IMR-90 (cell line): ENCODE measurements around the gene OSTM1. TPM values are rescaled to one million over a fixed set of nuclear protein-coding genes. Genes with fewer than 3 reads are reported as not detected.

Experiments
- ATAC-seq: fragments of 200-7000 bp; cut with Tn5 transposase; 2 replicates; pipeline ENCODE4 v1.9.1; 2020; ENCODE audit warnings: low read depth, mild to moderate bottlenecking, moderate library complexity
- BruUV-seq: library from RNA; stranded (reverse); fragments of 400-500 nt; replicated peaks from 2 replicates; lab custom pipeline; 2021; lab: Mats Ljungman, UMichigan
- CTCF ChIA-PET: fragments of 300-600 bp; formaldehyde crosslinking; extraction: SDS; loops from one replicate; lab custom pipeline; 2021; ENCODE audit warnings: antibody characterized with exemption; lab: Yijun Ruan, JAX
- POLR2A ChIA-PET: fragments of 300-600 bp; sonication (Branson Sonifier 250); formaldehyde crosslinking; loops from one replicate; lab custom pipeline; 2022; ENCODE audit warnings: antibody characterized with exemption; ENCODE audit not compliant: unreplicated experiment; lab: Charles Lee
- DNase-seq: peaks from one replicate; pipeline ENCODE4 v3.0.0; 2013
- H2AFZ ChIP-seq: replicated peaks from 2 replicates; pipeline ENCODE3; 2013; ENCODE audit warnings: low read length, mild to moderate bottlenecking; ENCODE audit not compliant: poor library complexity
- H2AK5ac ChIP-seq: 2 replicates; pipeline ENCODE4 v1.6.1; 2013; ENCODE audit warnings: low read depth, low read length, inconsistent platforms
- H2AK9ac ChIP-seq: replicated peaks from 2 replicates; pipeline ENCODE3; 2013; ENCODE audit warnings: mild to moderate bottlenecking, low read depth, low read length, moderate library complexity; ENCODE audit not compliant: poor library complexity
- H2BK120ac ChIP-seq: 2 replicates; pipeline ENCODE4 v1.6.1; 2013; ENCODE audit warnings: low read depth, low read length, inconsistent platforms
- H2BK15ac ChIP-seq: 3 replicates; pipeline ENCODE4 v1.6.1; 2013; ENCODE audit warnings: low read depth, low read length, inconsistent platforms
- H2BK20ac ChIP-seq: 2 replicates; pipeline ENCODE4 v1.6.1; 2013; ENCODE audit warnings: low read depth, mild to moderate bottlenecking, inconsistent platforms, low read length, moderate library complexity
- H2BK5ac ChIP-seq: 2 replicates; pipeline ENCODE4 v1.6.1; 2013; ENCODE audit warnings: mild to moderate bottlenecking, low read depth, low read length, inconsistent platforms; ENCODE audit not compliant: poor library complexity, severe bottlenecking
- H3K14ac ChIP-seq: replicated peaks from 2 replicates; pipeline ENCODE4 v1.6.1; 2013; ENCODE audit warnings: low read depth, low read length, inconsistent platforms
- H3K18ac ChIP-seq: 2 replicates; pipeline ENCODE4 v1.6.1; 2013; ENCODE audit warnings: low read depth, low read length, control low read depth
- H3K23ac ChIP-seq: 2 replicates; pipeline ENCODE4 v1.6.1; 2013; ENCODE audit warnings: low read depth, low read length, inconsistent platforms
- H3K27ac ChIP-seq: 2 replicates; pipeline ENCODE4 v1.5.1; 2013; ENCODE audit warnings: mild to moderate bottlenecking, control low read depth, low read length; ENCODE audit not compliant: insufficient read depth
- H3K27me3 ChIP-seq: 2 replicates; pipeline ENCODE4 v1.6.1; 2013; ENCODE audit warnings: low read length; ENCODE audit not compliant: control insufficient read depth, insufficient read depth
- H3K36me3 ChIP-seq: 2 replicates; pipeline ENCODE4 v1.6.1; 2013; ENCODE audit warnings: low read length, mixed read lengths; ENCODE audit not compliant: control insufficient read depth, insufficient read depth
- H3K4ac ChIP-seq: 2 replicates; pipeline ENCODE4 v1.6.1; 2013; ENCODE audit warnings: low read depth, low read length, inconsistent platforms
- H3K4me1 ChIP-seq: 2 replicates; pipeline ENCODE4 v1.6.1; 2013; ENCODE audit warnings: low read length, mixed read lengths; ENCODE audit not compliant: control insufficient read depth, insufficient read depth
- H3K4me2 ChIP-seq: 2 replicates; pipeline ENCODE4 v1.6.1; 2013; ENCODE audit warnings: low read depth, mild to moderate bottlenecking, control low read depth, low read length, moderate library complexity
- H3K4me3 ChIP-seq: 2 replicates; pipeline ENCODE4 v1.5.1; 2013; ENCODE audit warnings: low read depth, mild to moderate bottlenecking, control low read depth, low read length, moderate library complexity; ENCODE audit not compliant: insufficient read depth
- H3K56ac ChIP-seq: 2 replicates; pipeline ENCODE4 v1.6.1; 2013; ENCODE audit warnings: low read length, inconsistent platforms; ENCODE audit not compliant: insufficient read depth; ENCODE audit errors: extremely low read depth
- H3K79me1 ChIP-seq, 2 experiments: 2 replicates each; pipeline ENCODE4 v1.6.1; 2013; ENCODE audit warnings: low read length in 2 of 2, inconsistent platforms in 1 of 2, low read depth in 1 of 2
- H3K9ac ChIP-seq: 2 replicates; pipeline ENCODE4 v1.6.1; 2013; ENCODE audit warnings: low read depth, low read length, control low read depth
- H3K9me1 ChIP-seq: 2 replicates; pipeline ENCODE4 v1.6.1; 2013; ENCODE audit warnings: low read length, inconsistent platforms; ENCODE audit not compliant: insufficient read depth
- H3K9me3 ChIP-seq: 2 replicates; pipeline ENCODE4 v1.6.1; 2013; ENCODE audit warnings: low read length; ENCODE audit not compliant: control insufficient read depth, insufficient read depth
- H4K20me1 ChIP-seq: 2 replicates; pipeline ENCODE4 v1.6.1; 2013; ENCODE audit warnings: low read length, inconsistent platforms; ENCODE audit not compliant: insufficient read depth
- H4K5ac ChIP-seq: 2 replicates; pipeline ENCODE4 v1.6.1; 2013; ENCODE audit warnings: mild to moderate bottlenecking, low read depth, low read length, control low read depth
- H4K8ac ChIP-seq, 2 experiments: 2 replicates each; pipeline ENCODE4 v1.6.1; 2013; ENCODE audit warnings: low read depth in 2 of 2, low read length in 2 of 2, control low read depth in 1 of 2, inconsistent platforms in 1 of 2
- H4K91ac ChIP-seq: 2 replicates; pipeline ENCODE4 v1.6.1; 2013; ENCODE audit warnings: low read depth, low read length, inconsistent platforms; ENCODE audit not compliant: insufficient read depth
- CTCF ChIP-seq: conservative IDR thresholded peaks from 2 replicates; pipeline ENCODE4 v1.5.1; 2012; ENCODE audit warnings: mild to moderate bottlenecking, low read depth, low read length, improper control_type of control experiment
- MAZ ChIP-seq: IDR thresholded peaks from 2 replicates; pipeline ENCODE4 v1.6.1; 2012; ENCODE audit warnings: low read depth, mild to moderate bottlenecking, low read length, improper control_type of control experiment, moderate library complexity, borderline replicate concordance
- POLR2A ChIP-seq: IDR thresholded peaks from 2 replicates; pipeline ENCODE4 v1.6.1; 2012; ENCODE audit warnings: mild to moderate bottlenecking, low read depth, low read length
- RAD21 ChIP-seq: IDR thresholded peaks from 2 replicates; pipeline ENCODE4 v1.6.1; 2012; ENCODE audit warnings: low read length, improper control_type of control experiment
- RCOR1 ChIP-seq: IDR thresholded peaks from 2 replicates; pipeline ENCODE4 v1.6.1; 2012; ENCODE audit warnings: mild to moderate bottlenecking, low read length, improper control_type of control experiment; ENCODE audit not compliant: insufficient replicate concordance
- WGBS, 2 experiments: methylation state at CpG; one replicate each; pipeline versions ENCODE4 v1.1.5 to v1.1.7; 2013; ENCODE audit warnings: missing lambda C conversion rate in 2 of 2; ENCODE audit not compliant: insufficient read length in 1 of 2; ENCODE audit errors: extremely low coverage in 2 of 2; 5-methylcytosine and 5-hydroxymethylcytosine counted together
- dilution Hi-C: fragments of 300-500 bp; cut with HindIII; formaldehyde crosslinking; loops from one replicate; pipeline ENCODE4 v1.14.3; 2018; ENCODE audit warnings: low sequenced_read_pairs; ENCODE audit not compliant: unreplicated experiment
- in situ Hi-C: fragments of 300-500 bp; cut with MboI; formaldehyde crosslinking; loops from 3 replicates; pipeline ENCODE4 v1.14.3; 2019; ENCODE audit warnings: low sequenced_read_pairs, inconsistent platforms, mixed read lengths
- intact Hi-C: fragments of 100-400 bp; cut with micrococcal nuclease; formaldehyde crosslinking; loops from 2 replicates; pipeline ENCODE4 v1.10.0; 2022
- polyA plus RNA-seq, 3 experiments: library from polyadenylated mRNA; depleted of rRNA; stranded (reverse); fragments of >200 nt; gene quantifications; 2 replicates each; pipeline ENCODE4 v1.2.3, GENCODE V29; 2012; ENCODE audit warnings: low replicate concordance in 1 of 3
- total RNA-seq: library from RNA; depleted of rRNA; stranded (reverse); fragments of >200 nt; gene quantifications from 2 replicates; pipeline ENCODE4 v1.2.3, GENCODE V29; 2012

Gene OSTM1
- total and polyA plus RNA-seq, 2 of the 4 experiments (the other 2 are of a cell fraction), result 8.0 to 24.7 TPM

- no peak for TF ChIP-seq MAZ
- no peak for TF ChIP-seq RCOR1
Measured at GRCh38 chr6:108116546-108117426, 42.2 kb upstream of the OSTM1 start (continued).

GRCh38 chr6:108115598-108116058 is 41.1 kb upstream of the OSTM1 start:
- H4K5ac ChIP-seq, result no peak overlapping the region
- H2BK20ac ChIP-seq, result no peak overlapping the region
- H3K23ac ChIP-seq, result no peak overlapping the region
- WGBS, 2 experiments, result 7% methylated on average over 3 of the region's 20 CpGs; no CpG with 5 or more reads in 1 of the 2 experiments
- no peaks in the 10 kb centered on the region for H3K9me3 ChIP-seq
- BruUV-seq, result no TSS peak
- no peaks in the 10 kb centered on the region for H3K79me1 ChIP-seq
- no peak overlapping the region for H3K14ac ChIP-seq
- no peak overlapping the region for H3K27ac ChIP-seq
- H3K36me3 ChIP-seq, result no peaks in the 10 kb centered on the region
- H4K8ac ChIP-seq, result no peak overlapping the region
- ChIA-PET POLR2A (no interaction called here), CTCF (interaction anchor here (1.4 to 1.9 kb wide), 2 partner anchors 376 to 408 kb away, joined by 4 to 12 read pairs; no protein-coding TSS in a partner anchor)
- no peak overlapping the region for H3K18ac ChIP-seq
- H4K91ac ChIP-seq, result no peak overlapping the region
- no peak overlapping the region for H3K56ac ChIP-seq
- dilution Hi-C loops (no loop called here), in situ Hi-C loops (loop anchor here (10.0 kb wide), 1 partner anchor 379 kb away; no protein-coding TSS in a partner anchor), intact Hi-C loops (no loop called here)
- H2AK9ac ChIP-seq, result no peak overlapping the region
- H2BK15ac ChIP-seq, result no peak overlapping the region
- ATAC-seq (no peak), DNase-seq (peak; percentile 11)
- peak overlapping the region; percentile 95; the same call in 1 of the 2 replicates for H3K4me2 ChIP-seq
- no peaks in the 10 kb centered on the region for H3K9me1 ChIP-seq
- no peak overlapping the region for H2AK5ac ChIP-seq
- TF ChIP-seq POLR2A, result no peak
- TF ChIP-seq RAD21, result peak; percentile 20; the same call in 1 of the 2 replicates
- peak; percentile 26 for TF ChIP-seq CTCF
- H3K27me3 ChIP-seq, result peaks cover 87% of the 10 kb centered on the region
- no peaks in the 10 kb centered on the region; the same call in 1 of the 2 replicates for H3K4me1 ChIP-seq
- no peak overlapping the region for H2AFZ ChIP-seq
- no peak overlapping the region for H3K4me3 ChIP-seq
- no peak overlapping the region for H2BK5ac ChIP-seq
- 0 out of 2 replicates have a peak, but pooled peaks cover 5% of the 10 kb centered on the region for H4K20me1 ChIP-seq
- no peak overlapping the region for H3K9ac ChIP-seq
- no peak overlapping the region for H3K4ac ChIP-seq
- no peak overlapping the region for H2BK120ac ChIP-seq
